ENCODE measurements around the gene PEX11B.

DNA sequence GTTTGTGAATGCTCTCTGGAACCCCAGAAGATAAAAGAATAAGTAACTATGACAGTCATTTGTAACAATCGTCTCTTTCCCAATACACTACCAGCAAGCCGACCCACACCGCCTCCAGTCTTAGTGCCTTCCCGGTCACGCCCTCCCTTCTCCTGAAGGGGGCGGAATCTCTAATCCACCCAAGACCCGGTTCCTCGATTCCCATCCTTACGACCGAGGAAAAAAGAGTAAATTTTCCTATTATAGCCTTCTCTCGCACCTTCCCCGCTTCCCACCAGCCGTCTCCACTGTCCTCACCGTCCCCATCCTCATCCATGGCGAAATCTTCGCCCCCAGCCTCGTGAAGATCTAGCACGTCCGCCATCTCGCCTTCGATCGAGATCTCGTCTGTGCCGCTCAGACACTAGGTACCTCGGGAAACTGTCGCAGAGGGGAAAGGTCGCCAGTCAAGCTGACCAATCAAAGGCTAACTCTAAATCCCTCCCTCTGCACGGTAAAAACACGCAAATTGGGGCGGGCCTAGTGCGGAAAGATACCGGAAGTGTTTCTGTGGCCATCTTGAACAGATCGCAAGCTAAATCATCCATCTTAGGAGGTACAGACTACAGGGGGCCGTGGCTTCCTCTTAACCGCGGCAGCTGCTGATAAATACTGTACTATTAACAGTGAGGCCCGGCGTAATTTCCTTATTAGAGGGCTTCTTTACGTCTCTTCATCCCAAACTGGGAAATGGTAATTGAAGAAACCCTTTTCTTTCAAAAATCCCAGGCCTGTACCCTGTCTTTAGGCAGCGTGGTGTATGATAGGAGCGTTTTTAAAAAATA, 8.8 kb upstream of the PEX11B start, which contains the start of gene RBM8A:
- TF ChIP-seq, protein P1, sequence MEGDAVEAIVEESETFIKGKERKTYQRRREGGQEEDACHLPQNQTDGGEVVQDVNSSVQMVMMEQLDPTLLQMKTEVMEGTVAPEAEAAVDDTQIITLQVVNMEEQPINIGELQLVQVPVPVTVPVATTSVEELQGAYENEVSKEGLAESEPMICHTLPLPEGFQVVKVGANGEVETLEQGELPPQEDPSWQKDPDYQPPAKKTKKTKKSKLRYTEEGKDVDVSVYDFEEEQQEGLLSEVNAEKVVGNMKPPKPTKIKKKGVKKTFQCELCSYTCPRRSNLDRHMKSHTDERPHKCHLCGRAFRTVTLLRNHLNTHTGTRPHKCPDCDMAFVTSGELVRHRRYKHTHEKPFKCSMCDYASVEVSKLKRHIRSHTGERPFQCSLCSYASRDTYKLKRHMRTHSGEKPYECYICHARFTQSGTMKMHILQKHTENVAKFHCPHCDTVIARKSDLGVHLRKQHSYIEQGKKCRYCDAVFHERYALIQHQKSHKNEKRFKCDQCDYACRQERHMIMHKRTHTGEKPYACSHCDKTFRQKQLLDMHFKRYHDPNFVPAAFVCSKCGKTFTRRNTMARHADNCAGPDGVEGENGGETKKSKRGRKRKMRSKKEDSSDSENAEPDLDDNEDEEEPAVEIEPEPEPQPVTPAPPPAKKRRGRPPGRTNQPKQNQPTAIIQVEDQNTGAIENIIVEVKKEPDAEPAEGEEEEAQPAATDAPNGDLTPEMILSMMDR (conservative IDR thresholded peaks at IDR 0.05; ENCODE audit: low read depth in 2 of 2), result peak; percentile 55 to 73
- TF ChIP-seq POLR2AphosphoS5 (IDR thresholded peaks at IDR 0.05; ENCODE audit: low read depth) (peak; percentile 96), EZH2 (IDR thresholded peaks at IDR 0.05; ENCODE audit: low read depth, unreplicated experiment) (no peak), EZH2phosphoT487 (IDR thresholded peaks at IDR 0.05; ENCODE audit: unreplicated experiment) (no peak), ZNF331 (CRISPR knock-in tag; IDR thresholded peaks at IDR 0.05; ENCODE audit: low read depth) (no peak), CREB1 (CRISPR knock-in tag; IDR thresholded peaks at IDR 0.05; ENCODE audit: low read depth) (peak; percentile 84)
- TF ChIP-seq, protein P2, sequence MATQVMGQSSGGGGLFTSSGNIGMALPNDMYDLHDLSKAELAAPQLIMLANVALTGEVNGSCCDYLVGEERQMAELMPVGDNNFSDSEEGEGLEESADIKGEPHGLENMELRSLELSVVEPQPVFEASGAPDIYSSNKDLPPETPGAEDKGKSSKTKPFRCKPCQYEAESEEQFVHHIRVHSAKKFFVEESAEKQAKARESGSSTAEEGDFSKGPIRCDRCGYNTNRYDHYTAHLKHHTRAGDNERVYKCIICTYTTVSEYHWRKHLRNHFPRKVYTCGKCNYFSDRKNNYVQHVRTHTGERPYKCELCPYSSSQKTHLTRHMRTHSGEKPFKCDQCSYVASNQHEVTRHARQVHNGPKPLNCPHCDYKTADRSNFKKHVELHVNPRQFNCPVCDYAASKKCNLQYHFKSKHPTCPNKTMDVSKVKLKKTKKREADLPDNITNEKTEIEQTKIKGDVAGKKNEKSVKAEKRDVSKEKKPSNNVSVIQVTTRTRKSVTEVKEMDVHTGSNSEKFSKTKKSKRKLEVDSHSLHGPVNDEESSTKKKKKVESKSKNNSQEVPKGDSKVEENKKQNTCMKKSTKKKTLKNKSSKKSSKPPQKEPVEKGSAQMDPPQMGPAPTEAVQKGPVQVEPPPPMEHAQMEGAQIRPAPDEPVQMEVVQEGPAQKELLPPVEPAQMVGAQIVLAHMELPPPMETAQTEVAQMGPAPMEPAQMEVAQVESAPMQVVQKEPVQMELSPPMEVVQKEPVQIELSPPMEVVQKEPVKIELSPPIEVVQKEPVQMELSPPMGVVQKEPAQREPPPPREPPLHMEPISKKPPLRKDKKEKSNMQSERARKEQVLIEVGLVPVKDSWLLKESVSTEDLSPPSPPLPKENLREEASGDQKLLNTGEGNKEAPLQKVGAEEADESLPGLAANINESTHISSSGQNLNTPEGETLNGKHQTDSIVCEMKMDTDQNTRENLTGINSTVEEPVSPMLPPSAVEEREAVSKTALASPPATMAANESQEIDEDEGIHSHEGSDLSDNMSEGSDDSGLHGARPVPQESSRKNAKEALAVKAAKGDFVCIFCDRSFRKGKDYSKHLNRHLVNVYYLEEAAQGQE (IDR thresholded peaks at IDR 0.05; ENCODE audit: unreplicated experiment), result no peak
